Activated CD4-positive, alpha-beta T cell treated with anti-CD3 and anti-CD28 coated beads for 1 hour (primary cell): ENCODE results near the gene BRD1.
A peak's percentile ranks its signal among the peaks of the same experiment; 100 is the strongest.

Experiments
- DNase-seq: peaks from one replicate; pipeline ENCODE4 v3.0.0-alpha.2; 2020

BRD1 gene

GRCh38 chr22:49767355-49768062 lies 60.2 kb downstream of the BRD1 start:
- peak; percentile 7 for DNase-seq

GRCh38 chr22:49765951-49766350 lies 61.7 kb downstream of the BRD1 start:
- DNase-seq: peak; percentile 5

- peak; percentile 4 for DNase-seq
Observed at GRCh38 chr22:49765091-49765771, 62.4 kb downstream of the BRD1 start.

- DNase-seq: no peak
Observed at GRCh38 chr22:49764127-49764581, 63.5 kb downstream of the BRD1 start.

- no peak for DNase-seq
Observed at GRCh38 chr22:49763696-49764095, 64.0 kb downstream of the BRD1 start.

GRCh38 chr22:49763138-49763537 lies 64.5 kb downstream of the BRD1 start:
- DNase-seq: peak; percentile 3

- DNase-seq: peak; percentile 0
Observed at GRCh38 chr22:49762571-49762970, 65.1 kb downstream of the BRD1 start.

GRCh38 chr22:49761836-49762235 lies 65.8 kb downstream of the BRD1 start:
- DNase-seq: no peak

- DNase-seq: peak; percentile 2
Observed at GRCh38 chr22:49760630-49761571, 66.8 kb downstream of the BRD1 start.

GRCh38 chr22:49760280-49760629 lies 67.4 kb downstream of the BRD1 start:
- no peak for DNase-seq

- no peak for DNase-seq
Observed at GRCh38 chr22:49756676-49757075, 71.0 kb downstream of the BRD1 start.

- no peak for DNase-seq
Observed at GRCh38 chr22:49756201-49756600, 71.5 kb downstream of the BRD1 start.

- no peak for DNase-seq
Observed at GRCh38 chr22:49755631-49756001, 72.1 kb downstream of the BRD1 start.

- DNase-seq: no peak
Observed at GRCh38 chr22:49754696-49755630, 72.7 kb downstream of the BRD1 start.

- DNase-seq: no peak
Observed at GRCh38 chr22:49753961-49754695, 73.5 kb downstream of the BRD1 start.

- DNase-seq: no peak
Observed at GRCh38 chr22:49753276-49753890, 74.3 kb downstream of the BRD1 start.

GRCh38 chr22:49752598-49753091 lies 75.0 kb downstream of the BRD1 start:
- DNase-seq: no peak

- no peak for DNase-seq
Observed at GRCh38 chr22:49751966-49752597, 75.6 kb downstream of the BRD1 start.

- DNase-seq: no peak
Observed at GRCh38 chr22:49751318-49751965, 76.2 kb downstream of the BRD1 start.
